ENCODE measurements around the gene FBXO48.

Gene FBXO48

GRCh38 chr2:68465081-68465916 is 1.8 kb downstream of the FBXO48 start:
- H3K9ac ChIP-seq (ENCODE audit: low read depth, low read length), result no peak overlapping the region
- no peaks in the 10 kb centered on the region; the same call in 1 of the 2 replicates for H3K36me3 ChIP-seq (ENCODE audit: insufficient read depth, low read length)
- no peaks in the 10 kb centered on the region for H4K20me1 ChIP-seq (ENCODE audit: insufficient read depth, low read length)
- no peak overlapping the region for H2AFZ ChIP-seq (ENCODE audit: low read depth, low read length)
- H3K79me2 ChIP-seq (ENCODE audit: insufficient read depth, low read length), result peaks cover 32% of the 10 kb centered on the region
- ATAC-seq (ENCODE audit: insufficient read depth, low read depth) (no peak), DNase-seq (no peak)
- no peak overlapping the region; a peak in 1 of 4 replicates for H3K4me3 ChIP-seq (ENCODE audit: low read depth in 1 of 2, low read length in 2 of 2)
- H3K27me3 ChIP-seq (ENCODE audit: insufficient read depth, low read length, poor library complexity), result no peaks in the 10 kb centered on the region
- H3K27ac ChIP-seq (ENCODE audit: low read length), result no peak overlapping the region
- peak overlapping the region; percentile 69; the same call in 1 of the 2 replicates for H3K4me2 ChIP-seq (ENCODE audit: insufficient read depth, low read length)
- no peaks in the 10 kb centered on the region for H3K9me3 ChIP-seq (ENCODE audit: insufficient read depth, low read length, severe bottlenecking)
- no peak for TF ChIP-seq EZH2 (IDR thresholded peaks at IDR 0.05; ENCODE audit: borderline replicate concordance, low read depth, low read length, severe bottlenecking)
- no peak for TF ChIP-seq CTCF (IDR thresholded peaks at IDR 0.05; ENCODE audit: borderline replicate concordance, extremely low read depth, low read length, poor library complexity, severe bottlenecking)
- H3K4me1 ChIP-seq (ENCODE audit: insufficient read depth, low read length), result peaks cover 53% of the 10 kb centered on the region

DNA sequence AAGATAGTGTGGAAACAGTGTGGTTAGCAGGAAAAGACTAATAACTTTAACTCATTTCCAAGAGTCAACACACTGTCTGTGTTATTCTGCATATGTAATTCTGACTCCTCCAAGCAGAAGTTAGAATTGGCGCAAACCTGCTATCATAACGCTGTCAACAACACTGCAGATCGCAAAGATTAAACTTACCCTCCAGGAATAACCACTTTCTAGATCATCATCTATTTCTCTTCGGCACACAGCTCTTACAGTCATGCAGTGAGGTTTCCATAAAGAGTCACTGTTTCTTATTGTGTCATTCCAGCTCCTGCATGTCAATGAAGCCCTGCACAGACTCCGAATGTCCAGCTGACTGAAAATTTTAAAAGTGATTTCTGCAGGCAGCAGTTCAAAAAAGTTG is 2.4 kb downstream of the FBXO48 start:
- Histone ChIP-seq H3K9me3 (ENCODE audit: insufficient read depth, low read length, severe bottlenecking) (no peaks in the 10 kb centered on the region), H3K4me3 (ENCODE audit: low read depth in 1 of 2, low read length in 2 of 2) (no peak overlapping the region), H3K79me2 (ENCODE audit: insufficient read depth, low read length) (peaks cover 32% of the 10 kb centered on the region), H3K27me3 (ENCODE audit: insufficient read depth, low read length, poor library complexity) (no peaks in the 10 kb centered on the region), H3K4me2 (ENCODE audit: insufficient read depth, low read length) (no peak overlapping the region), H2AFZ (ENCODE audit: low read depth, low read length) (no peak overlapping the region), H3K36me3 (ENCODE audit: insufficient read depth, low read length) (no peaks in the 10 kb centered on the region; the same call in 1 of the 2 replicates), H4K20me1 (ENCODE audit: insufficient read depth, low read length) (no peaks in the 10 kb centered on the region), H3K27ac (ENCODE audit: low read length) (no peak overlapping the region), H3K4me1 (ENCODE audit: insufficient read depth, low read length) (peaks cover 51% of the 10 kb centered on the region), H3K9ac (ENCODE audit: low read depth, low read length) (no peak overlapping the region)
- DNase-seq, result no peak
- no peak for ATAC-seq (ENCODE audit: insufficient read depth, low read depth)
- TF ChIP-seq CTCF (IDR thresholded peaks at IDR 0.05; ENCODE audit: borderline replicate concordance, extremely low read depth, low read length, poor library complexity, severe bottlenecking) (no peak), EZH2 (IDR thresholded peaks at IDR 0.05; ENCODE audit: borderline replicate concordance, low read depth, low read length, severe bottlenecking) (no peak)

GRCh38 chr2:68463287-68463877 is 3.7 kb downstream of the FBXO48 start:
- Histone ChIP-seq H3K4me2 (ENCODE audit: insufficient read depth, low read length) (peak overlapping the region; percentile 29; the same call in 1 of the 2 replicates), H4K20me1 (ENCODE audit: insufficient read depth, low read length) (no peaks in the 10 kb centered on the region), H3K9ac (ENCODE audit: low read depth, low read length) (no peak overlapping the region), H3K9me3 (ENCODE audit: insufficient read depth, low read length, severe bottlenecking) (no peaks in the 10 kb centered on the region), H3K36me3 (ENCODE audit: insufficient read depth, low read length) (no peaks in the 10 kb centered on the region; the same call in 1 of the 2 replicates), H3K27ac (ENCODE audit: low read length) (no peak overlapping the region), H3K79me2 (ENCODE audit: insufficient read depth, low read length) (peaks cover 20% of the 10 kb centered on the region), H2AFZ (ENCODE audit: low read depth, low read length) (no peak overlapping the region), H3K4me1 (ENCODE audit: insufficient read depth, low read length) (peaks cover 38% of the 10 kb centered on the region), H3K27me3 (ENCODE audit: insufficient read depth, low read length, poor library complexity) (no peaks in the 10 kb centered on the region), H3K4me3 (ENCODE audit: low read depth in 1 of 2, low read length in 2 of 2) (no peak overlapping the region)
- DNase-seq (no peak), ATAC-seq (ENCODE audit: insufficient read depth, low read depth) (no peak)
- TF ChIP-seq CTCF (IDR thresholded peaks at IDR 0.05; ENCODE audit: borderline replicate concordance, extremely low read depth, low read length, poor library complexity, severe bottlenecking) (peak; percentile 85), EZH2 (IDR thresholded peaks at IDR 0.05; ENCODE audit: borderline replicate concordance, low read depth, low read length, severe bottlenecking) (no peak)
